ENCODE measurements around the gene AMMECR1L.

GRCh38 chr2:127864877-127865276 lies 20.9 kb downstream of the AMMECR1L start:
- no peak for TF ChIP-seq EZH2phosphoT487 (IDR thresholded peaks at IDR 0.05; ENCODE audit: borderline replicate concordance, low read depth, low read length)
- TF ChIP-seq, protein P1, sequence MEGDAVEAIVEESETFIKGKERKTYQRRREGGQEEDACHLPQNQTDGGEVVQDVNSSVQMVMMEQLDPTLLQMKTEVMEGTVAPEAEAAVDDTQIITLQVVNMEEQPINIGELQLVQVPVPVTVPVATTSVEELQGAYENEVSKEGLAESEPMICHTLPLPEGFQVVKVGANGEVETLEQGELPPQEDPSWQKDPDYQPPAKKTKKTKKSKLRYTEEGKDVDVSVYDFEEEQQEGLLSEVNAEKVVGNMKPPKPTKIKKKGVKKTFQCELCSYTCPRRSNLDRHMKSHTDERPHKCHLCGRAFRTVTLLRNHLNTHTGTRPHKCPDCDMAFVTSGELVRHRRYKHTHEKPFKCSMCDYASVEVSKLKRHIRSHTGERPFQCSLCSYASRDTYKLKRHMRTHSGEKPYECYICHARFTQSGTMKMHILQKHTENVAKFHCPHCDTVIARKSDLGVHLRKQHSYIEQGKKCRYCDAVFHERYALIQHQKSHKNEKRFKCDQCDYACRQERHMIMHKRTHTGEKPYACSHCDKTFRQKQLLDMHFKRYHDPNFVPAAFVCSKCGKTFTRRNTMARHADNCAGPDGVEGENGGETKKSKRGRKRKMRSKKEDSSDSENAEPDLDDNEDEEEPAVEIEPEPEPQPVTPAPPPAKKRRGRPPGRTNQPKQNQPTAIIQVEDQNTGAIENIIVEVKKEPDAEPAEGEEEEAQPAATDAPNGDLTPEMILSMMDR (conservative IDR thresholded peaks at IDR 0.05; ENCODE audit: low read length), result no peak
